Tracheal epithelial cell (primary cell): ENCODE data around the gene MOB4. TPM values are rescaled to one million over a fixed set of nuclear protein-coding genes. Genes with fewer than 3 reads are reported as not detected.

Source experiments
- total RNA-seq: library from RNA; depleted of rRNA; stranded (reverse); fragments of >200 nt; gene quantifications from 2 replicates; pipeline ENCODE4 v1.2.1, GENCODE V29; 2014

MOB4 gene
- total RNA-seq: 23.9 and 28.4 TPM in 2 replicates

GRCh38 chr2:197515739-197516392 is at the start of gene MOB4:
Gene MOB4, plus strand, starts transcription at chr2:197516066. Its CDS starts 21 bp downstream, at chr2:197516087.

GRCh38 chr2:197499594-197500502 is 16.0 kb upstream of the MOB4 start, which contains the start of the genes HSPD1 and HSPE1:
Gene HSPD1, minus strand, starts transcription at chr2:197499840. Its CDS starts 992 bp downstream, at chr2:197498848.
Gene HSPE1, plus strand, starts transcription at chr2:197500379. Its CDS starts 58 bp downstream, at chr2:197500437.

Other genes with a start within 250 kb of the MOB4 start
- gene ANKRD44, start 205.3 kb upstream of the MOB4 start, total RNA-seq: 0.64 and 1.9 TPM in 2 replicates
- gene SF3B1, start 81.0 kb upstream of the MOB4 start, total RNA-seq: 105 and 110 TPM in 2 replicates
- gene COQ10B, start 62.5 kb upstream of the MOB4 start, total RNA-seq: 28.1 and 30.6 TPM in 2 replicates
- gene HSPD1, start 16.2 kb upstream of the MOB4 start, total RNA-seq: 257 and 406 TPM in 2 replicates
- gene HSPE1, start 15.7 kb upstream of the MOB4 start, total RNA-seq: 90.8 and 117 TPM in 2 replicates
- gene RFTN2, start 159.5 kb downstream of the MOB4 start, total RNA-seq: 0.21 TPM in 1 of 2 replicates, not detected in the other
- 7.0 and 12.8 TPM in 2 replicates for gene MARS2, start 189.3 kb downstream of the MOB4 start, total RNA-seq